NCI-H1105 treated with DMSO at 0.1 percent for 48 hours (cell line): ENCODE measurements around the gene SHISA9.

Experiments used
- DNase-seq: peaks from one replicate; lab custom pipeline; 2025; lab: John Stamatoyannopoulos, UW

The SHISA9 gene

DNA sequence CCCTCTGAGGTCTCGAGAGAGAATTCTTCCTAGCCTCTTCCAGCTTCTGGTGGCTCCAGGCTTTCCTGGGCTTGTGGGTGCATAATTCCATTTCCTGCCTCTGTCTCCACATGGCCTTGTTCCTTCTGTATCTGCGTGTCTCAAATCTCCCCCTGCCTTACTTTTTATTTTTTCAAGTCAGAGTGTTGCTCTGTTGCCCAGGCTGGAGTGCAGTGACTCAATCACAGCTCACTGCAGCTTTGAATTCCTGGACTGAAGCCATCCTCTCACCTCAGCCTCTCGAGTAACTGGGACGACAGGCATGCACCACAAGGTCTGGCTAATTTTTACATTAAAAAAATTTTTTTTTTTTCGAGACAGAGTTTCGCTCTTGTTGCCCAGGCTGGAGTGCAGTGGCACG lies 120.6 kb downstream of the SHISA9 start:
- no peak for DNase-seq

DNA sequence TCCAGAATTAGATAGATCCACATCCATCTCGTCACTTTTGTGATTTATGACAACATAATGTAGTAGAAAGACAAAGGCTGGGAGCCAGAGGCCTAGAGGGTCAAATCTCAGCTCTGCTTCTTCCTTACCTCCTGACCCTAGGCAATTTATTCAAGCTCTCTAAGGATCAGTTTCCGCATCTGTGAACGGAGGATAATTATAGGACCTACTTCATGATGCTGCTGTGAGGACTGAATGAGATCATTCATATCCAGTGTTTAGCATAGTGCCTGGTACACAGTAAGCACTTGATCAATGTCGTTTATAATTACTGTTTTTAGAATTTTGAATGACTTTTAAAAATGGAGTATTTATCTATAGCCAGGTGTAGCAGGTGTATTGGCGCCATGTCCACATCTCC lies 128.4 kb downstream of the SHISA9 start:
- DNase-seq, result no peak

DNA sequence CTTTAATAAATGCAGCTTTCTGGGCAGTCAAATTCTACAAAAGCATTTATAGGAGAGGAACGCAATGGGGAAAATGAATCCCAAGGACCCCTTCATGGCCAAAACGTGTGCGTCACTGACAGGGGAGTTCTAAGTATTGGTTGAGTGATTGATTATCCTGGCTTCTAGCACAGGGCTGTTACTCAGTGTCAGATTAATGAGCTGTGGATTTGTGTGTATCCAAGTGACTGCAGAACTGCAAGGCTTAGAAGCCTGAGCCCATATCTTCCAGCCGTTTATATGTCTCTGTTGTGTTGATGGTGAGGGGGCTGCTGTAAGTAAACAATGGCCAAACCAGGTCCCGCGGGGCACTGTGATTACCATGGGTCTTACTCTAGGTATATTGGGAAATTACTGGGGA lies 129.4 kb downstream of the SHISA9 start:
- DNase-seq, result no peak

DNA sequence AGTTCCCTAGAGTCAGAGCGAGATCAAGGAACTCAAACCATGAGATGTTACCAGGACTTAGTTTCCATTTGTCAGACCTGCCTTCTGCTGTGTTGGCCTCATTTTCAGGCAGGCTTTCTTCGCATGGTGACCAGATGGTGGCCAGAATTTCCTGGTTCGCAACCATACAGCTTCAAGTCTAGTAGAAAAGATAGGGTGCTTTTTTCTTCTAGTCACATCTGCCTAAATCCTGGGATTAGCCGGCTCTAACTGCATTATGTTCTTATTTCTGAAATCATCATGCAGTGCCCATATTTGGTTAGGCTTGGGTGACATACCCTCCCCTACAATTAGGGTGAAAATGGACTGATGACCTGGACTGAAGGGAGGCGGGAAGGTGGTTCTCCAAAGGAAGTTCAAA lies 131.5 kb downstream of the SHISA9 start:
- no peak for DNase-seq

DNA sequence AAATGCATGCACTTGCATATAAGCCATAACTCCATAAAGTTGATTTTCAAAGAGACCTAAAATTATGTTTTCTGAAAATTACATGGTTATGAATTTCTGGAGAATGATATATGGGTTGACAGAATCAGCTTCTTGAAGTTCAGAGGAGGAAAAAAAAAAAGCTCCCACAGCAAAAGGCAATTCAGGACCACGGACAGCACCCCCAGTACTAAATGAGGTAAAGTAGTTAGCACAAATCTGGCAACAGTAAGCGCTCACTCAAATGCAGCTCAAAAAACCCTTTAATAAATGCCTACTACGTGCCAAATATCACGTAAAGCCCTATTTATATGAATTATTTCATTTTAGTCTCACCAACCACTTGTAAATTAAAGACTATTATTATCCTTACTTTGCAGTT lies 135.2 kb downstream of the SHISA9 start:
- no peak for DNase-seq

DNA sequence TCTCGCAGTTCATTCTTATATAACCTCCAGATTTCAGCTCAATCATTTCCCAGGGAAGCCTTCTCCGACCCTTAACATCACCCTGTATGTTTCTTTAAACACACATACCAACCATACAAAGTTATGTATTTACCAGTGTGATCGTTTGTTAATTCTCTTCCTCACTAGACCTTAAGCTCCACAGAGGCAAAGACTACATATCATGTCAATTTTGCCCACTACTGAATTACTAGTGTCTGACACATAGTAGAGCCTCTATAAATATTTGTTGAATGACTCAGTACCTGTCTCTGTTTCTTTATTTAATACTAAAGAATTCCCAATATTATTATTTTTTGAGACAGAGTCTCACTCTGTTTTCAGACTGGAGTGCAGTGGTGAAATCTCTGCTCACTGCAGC lies 137.2 kb downstream of the SHISA9 start:
- DNase-seq, result no peak

DNA sequence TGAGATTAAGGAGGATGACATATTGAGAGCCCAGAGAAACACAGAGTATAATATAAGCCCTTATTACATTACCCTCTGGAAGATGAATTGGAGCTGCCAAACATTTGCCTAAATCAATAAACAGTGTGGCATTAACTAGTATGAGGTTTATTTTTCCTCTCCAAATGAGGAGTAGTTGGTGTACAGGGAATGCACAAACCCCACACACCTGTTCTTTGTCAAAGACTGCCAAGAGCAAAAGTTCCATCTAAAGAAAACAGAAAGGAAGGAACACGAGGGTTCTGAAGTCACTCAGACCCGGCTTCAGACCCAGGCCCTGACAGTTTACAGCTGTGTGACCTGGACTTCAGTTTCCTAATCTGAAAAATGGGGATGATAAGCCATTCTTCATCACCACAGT lies 138.1 kb downstream of the SHISA9 start:
- no peak for DNase-seq

DNA sequence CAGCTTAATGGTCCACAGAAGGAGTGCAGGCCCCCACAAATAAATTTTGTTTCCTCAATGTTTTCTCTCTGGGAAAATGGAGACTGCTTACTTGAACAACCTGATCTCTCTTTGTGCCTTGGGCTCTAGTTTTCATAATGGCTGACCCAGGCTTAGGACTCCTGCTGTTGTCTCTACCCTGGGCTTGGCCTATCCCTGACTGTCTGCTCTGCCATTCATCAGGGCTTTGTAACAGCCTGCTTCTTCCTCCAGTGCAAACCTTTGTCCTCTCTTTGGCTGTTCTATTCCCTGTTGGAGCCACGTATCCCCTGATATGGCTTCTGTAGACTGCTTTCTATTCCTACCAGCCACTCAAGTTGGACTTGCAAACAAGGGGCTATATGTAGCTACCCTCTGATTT lies 139.8 kb downstream of the SHISA9 start:
- DNase-seq, result no peak

DNA sequence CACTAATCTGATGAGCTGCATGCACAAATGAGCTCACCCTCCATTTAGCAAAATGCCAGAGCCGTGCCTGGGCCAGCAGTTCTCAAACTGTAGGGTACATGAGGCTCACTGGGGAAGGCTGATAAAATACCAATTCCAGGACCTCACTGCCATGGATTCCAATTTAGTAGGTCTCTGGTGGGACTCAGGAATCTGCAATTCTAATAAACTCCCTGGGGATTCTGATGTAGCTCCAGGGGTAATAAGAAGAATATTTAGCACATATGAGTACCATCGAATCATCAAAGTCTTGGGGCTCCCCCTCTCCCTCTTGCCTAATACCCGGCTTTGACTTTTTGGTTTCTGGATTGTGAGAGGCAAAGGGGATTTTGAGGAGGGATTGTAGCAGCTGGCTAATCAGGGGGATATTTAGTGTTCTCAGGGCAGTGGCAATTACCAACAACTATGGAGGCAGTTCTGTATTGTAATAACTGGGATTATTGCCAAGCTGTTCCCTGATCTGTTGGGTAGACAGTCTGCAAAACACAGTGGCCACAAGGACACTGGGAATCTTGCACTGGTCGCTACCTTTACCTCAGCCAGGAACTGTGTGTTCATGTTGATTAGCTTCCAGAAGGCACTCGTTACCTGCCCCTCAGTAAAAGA lies 140.4 kb downstream of the SHISA9 start:
- peak; percentile 88 for DNase-seq

DNA sequence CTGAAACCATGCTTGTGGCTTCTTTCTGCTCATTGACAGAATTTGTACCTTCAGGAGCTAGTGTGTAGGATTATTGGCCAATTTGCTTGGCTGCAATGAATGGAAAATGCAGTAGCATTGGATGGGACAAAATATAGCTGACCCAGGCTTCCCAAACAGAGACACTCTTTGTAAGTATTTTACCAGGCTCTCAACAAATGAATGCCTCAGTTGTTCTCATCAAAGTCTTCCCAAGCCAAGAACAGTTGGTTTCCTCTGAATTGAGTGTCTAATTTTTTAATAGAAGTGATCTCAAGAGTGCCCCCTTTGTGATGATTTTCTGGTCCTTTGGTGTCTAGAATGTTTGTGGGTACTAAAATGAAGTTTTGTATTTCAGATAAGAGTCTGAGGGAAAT lies 140.9 kb downstream of the SHISA9 start:
- DNase-seq, result no peak

DNA sequence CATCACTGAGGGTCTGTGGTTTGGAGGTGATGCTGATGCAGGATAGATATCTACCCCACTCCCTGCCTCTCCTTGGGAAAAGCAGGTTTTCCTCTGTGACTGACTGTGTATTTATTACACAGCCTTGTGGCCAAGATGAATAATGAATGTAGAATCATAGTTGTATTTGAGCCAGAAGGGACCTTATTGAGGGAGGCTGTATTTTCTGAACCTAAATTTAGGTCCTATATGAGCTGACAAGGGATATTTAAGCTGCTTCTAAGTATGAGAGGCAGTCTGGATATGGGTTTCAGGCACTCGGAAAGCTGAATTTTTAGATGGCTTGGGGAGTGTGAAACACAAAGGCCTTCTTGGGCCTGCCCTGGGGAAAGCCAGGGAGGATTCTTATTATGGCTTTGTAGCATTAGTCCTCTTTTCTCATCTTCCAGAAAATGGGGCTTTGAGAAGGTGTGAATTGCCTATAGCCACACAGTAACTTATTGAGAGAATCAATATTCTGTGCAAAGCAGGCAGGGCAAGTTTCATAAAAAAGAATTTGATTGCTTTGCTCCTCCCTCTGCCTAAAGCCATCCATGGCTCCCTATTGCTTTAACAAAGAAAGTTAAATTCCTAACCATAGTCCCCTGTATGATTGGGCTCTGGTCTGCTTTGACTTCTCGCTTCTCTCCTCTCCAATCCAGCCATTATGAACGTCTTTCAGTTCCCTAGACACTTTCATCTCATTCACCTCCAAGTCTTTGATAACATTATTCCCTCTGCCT lies 144.8 kb downstream of the SHISA9 start:
- DNase-seq, result no peak

DNA sequence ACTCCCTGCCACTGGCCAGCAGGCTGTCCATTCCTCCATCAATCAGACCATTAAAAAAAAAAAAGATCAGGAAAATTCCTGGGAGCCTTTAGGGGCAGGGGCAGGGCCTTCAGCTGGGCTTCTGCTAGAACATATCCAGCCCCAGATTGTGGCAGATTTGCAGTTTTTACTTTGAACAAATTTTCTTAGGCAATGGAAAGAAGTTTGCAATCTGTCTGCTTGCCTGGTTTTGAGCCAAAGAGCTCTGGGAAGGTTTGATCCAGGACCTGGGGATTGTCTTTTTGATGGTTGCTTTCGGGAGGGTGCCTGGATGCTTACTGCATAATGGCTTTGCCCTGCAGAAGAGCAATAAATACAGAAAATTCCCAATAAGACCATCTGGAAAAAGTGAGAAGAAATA lies 145.9 kb downstream of the SHISA9 start:
- DNase-seq, result no peak

DNA sequence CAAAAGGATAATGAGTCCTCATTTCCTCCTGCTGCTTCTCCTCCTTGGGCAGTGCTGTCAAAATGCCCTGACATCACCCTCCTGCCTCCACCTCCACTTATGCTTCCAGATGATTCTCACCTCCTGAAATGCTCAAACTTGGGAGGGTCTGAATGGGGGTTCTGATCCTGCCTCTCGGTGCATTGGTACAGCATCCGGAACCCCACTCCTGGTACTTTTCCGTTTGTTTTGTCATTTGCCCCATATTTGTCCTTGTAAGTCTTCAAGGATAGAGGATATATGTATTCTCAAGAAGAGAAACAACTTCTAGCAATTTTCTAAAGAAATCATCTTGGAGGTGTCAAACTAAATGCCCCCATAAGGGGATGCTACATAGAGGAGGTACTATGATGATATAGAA lies 148.3 kb downstream of the SHISA9 start:
- DNase-seq, result no peak

DNA sequence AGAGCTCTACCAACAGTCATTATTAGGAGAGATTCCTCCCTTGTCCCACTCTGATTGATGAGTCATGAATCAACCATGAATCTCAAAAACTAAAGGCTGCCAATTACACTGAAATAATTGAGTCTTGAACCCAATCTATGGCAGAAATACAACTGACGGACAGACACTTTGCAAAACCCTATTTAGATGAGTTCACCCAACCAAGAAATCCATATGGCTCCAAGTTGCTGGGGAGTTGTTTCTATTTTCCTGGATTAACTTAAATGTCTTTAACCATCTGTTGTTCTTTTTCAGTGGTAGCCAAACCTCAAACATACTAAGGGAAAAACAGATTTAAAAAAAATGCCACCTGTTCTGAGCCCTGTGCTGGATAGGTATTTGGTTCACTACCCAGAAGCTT lies 151.0 kb downstream of the SHISA9 start:
- no peak for DNase-seq

DNA sequence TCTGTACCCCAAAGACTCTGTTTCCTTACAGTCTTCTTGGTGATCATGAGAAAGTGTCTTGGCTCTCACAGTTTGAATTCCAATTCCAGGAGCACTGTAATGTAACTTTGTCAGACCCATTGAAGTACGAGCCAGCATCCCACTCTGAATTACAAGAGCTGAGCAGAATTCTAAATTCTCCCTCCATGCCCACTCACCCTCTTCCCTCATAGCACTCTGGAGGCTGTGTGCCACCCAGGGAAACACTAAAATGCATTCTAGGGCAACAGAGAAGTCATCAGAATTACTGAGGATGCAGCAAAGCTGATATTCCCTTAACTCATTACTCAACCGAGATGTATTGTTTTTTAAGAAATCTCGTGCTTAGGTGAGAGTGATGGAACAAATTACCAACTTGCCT lies 154.1 kb downstream of the SHISA9 start:
- DNase-seq, result no peak

DNA sequence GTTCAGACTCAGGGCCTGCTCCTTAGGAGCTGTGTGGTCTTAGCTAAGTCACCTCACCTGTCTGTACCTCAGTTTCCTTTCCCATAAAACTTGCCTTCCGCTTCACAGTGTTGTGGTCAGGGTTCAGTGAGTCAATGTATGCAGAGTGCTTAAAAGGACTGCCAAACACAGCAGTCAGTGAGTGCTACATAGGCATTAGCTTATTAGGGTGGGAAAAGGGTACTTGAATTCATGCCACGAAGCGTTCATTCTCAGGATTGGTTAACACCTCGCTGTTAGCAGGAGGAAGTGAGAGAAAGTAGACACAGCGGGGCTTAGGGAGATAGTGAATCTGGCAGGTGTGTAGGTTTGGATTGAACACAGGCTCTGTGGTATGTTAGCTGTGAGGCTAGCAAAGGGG lies 155.2 kb downstream of the SHISA9 start:
- DNase-seq, result no peak

DNA sequence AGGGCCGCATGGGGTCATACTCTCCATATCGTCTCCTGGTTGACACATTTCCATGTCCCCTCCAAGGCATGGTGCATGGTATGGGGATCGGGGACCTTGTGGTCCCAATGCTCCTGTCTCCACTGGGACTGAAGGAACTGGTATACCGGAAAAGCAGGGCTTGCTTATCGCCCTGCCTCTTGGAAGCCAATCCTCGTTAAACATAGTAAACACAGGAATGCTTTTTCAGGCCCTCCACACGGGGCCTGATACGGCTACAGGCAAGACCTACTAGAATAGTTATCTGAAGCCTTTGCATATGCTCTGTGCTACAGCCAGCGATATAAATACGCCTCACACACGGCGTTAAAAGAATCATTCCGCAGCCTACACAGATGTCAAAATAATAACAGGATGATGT lies 159.5 kb downstream of the SHISA9 start:
- no peak for DNase-seq

DNA sequence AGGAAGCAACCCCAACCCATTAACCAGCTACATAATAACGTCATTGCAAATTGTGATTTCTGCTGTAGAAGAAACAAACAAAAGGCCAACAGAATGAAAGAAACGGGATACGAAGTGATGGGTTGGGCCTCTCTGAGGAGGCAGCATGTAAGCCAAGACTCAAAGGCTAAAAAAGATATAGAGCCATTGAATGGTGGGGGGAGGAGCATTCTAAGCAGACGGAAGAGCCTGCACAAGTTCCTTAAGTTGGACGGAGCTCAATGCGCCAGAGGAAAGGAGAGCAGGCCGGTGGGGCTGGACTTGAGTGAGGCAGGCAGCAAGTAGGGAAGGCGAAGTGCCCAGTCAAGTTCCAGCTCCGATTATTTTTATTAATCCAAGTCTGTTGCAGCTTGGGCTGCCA lies 160.3 kb downstream of the SHISA9 start:
- no peak for DNase-seq

DNA sequence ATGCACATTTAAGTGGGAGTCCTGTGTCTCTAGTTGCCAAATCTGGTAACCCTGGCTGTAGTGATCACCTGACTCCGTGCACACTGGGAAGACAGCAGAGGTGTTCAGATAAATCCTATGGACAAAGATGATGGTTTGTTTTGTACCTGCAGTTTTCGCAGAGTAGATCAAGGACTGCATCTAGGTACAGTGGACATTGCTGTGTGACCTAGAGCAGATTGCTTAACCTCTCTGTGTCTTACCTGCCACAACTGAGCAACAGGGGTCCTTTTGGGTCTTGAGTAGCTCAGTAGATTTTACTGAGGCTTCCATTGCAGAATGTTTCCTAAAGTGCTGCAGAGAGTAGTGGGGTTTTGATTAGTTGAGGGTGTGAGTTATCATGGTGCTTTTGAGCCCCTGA lies 160.8 kb downstream of the SHISA9 start:
- no peak for DNase-seq

DNA sequence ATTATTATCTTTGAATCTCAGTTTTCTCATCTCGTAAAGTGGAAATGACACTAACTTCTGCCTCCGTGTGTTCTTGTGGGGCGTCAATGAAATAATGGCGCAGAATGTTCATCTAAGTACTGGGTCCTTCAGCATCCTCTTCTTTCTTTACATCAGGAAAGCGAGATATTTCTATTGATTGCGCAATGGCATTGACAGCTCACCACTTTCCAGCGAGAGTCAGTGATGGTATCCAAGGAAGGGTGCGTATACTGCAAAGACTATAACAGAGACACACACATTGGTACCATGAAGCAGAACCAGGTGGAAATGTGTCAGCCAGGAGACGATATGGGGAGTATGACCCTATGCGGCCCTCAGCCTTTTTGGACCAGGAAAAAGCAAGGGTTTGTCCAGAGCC lies 162.1 kb downstream of the SHISA9 start:
- no peak for DNase-seq

DNA sequence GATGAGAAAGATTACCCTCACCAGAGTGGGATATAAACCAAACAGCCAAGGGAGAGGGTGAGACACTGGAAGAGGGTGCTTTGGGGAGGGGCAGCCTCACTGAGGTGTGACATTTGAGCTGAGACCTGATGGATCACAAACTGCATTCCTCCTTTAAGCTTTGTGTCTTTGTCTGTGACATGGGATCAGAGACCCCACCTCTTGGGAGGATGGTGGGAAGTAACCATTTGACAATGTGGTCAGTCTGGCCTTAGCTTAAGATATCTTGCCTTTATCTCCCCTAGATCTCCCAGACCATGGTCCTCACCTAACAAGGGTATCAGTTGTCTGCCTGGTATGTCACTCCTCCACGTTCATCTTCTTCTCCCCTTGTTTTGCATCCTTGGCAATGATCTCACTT lies 163.4 kb downstream of the SHISA9 start:
- no peak for DNase-seq

DNA sequence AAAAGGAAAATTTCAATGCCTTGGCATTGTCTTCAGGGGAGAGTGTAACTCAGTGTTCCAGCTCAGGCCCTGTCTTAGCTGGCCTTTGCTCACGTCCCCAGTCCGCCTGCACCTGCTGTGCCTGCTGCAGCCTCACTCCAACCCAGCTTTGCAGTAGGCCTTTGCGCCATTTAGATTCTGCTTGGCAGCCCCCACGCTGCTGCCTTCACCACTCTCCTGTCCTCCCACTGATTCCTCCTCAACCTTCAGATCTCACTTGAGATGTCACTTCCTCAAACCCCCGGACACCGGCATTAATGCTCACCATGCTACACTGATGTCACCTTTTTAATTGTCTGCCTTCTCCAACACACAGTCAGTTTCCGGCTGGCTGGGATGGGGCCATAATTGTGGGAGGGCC lies 166.2 kb downstream of the SHISA9 start:
- DNase-seq, result no peak

DNA sequence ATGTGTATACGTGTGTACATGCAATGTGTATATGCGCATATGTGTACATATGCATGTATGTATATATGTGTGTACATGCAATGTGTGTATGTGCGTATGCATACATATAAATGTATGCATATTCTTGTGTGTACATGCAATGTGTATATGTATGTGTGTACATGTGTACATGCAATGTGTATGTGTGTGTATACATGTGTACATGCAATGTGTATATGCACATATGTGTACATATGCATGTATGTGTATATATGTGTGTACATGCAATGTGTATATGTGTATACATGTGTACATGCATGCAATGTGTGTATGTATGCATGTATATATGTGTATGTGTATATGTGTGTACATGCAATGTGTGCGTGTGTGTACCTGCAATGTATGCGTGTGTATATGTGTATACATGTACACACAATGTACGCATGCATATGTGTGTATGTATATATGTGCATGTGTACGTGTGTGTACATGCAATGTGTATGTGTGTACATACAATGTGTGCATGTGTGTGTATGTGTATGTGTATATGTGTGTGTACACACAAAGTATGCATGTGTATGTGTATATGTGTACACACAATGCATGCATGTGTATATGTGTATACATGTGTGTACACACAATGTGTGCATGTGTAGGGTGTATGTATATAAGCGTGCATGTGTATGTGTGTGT lies 167.7 kb downstream of the SHISA9 start:
- DNase-seq, result no peak

DNA sequence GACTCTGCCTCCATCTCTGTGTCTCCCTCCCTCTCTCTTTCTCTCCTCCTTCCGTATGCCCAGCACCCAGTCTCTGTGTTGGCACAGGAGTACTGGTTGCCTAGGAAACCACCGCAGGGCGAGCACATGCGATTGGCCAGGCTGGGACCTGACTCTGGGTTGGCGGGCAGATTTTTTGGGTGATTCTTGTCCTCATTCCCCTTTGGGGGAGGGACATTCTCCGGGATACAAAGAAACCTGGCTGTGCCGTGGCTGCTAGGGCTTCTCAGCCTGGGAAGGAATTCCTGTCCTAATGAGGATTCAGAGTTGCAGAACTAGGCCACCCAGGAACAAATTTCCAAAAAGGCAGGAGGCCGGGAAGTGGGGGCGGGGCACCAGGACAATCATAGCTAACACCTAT lies 168.9 kb downstream of the SHISA9 start:
- no peak for DNase-seq
